GM21447 (cell line): ENCODE data around the gene CROCC2.

Source experiments
- ATAC-seq: cut with Tn5 transposase; IDR thresholded peaks from one replicate; pipeline ENCODE4 v1.9.1; 2021; ENCODE audit not compliant: unreplicated experiment

CROCC2 gene

DNA sequence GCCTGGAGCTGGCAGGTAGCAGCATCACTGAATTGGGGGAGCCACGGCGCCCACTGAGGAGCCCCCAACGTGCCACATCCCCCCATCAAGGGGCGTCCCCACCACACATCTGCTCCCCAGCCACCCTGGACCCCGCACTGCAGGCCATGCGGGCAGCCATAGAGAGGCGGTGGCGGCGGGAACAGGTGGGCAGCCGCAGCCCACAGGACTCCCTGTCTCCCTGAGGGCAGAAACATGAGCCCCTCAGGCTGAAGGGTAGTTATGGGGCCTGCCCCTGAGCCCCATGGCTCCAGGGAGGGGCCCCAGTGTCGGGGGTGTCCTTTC is 26.6 kb downstream of the CROCC2 start:
- no peak for ATAC-seq

DNA sequence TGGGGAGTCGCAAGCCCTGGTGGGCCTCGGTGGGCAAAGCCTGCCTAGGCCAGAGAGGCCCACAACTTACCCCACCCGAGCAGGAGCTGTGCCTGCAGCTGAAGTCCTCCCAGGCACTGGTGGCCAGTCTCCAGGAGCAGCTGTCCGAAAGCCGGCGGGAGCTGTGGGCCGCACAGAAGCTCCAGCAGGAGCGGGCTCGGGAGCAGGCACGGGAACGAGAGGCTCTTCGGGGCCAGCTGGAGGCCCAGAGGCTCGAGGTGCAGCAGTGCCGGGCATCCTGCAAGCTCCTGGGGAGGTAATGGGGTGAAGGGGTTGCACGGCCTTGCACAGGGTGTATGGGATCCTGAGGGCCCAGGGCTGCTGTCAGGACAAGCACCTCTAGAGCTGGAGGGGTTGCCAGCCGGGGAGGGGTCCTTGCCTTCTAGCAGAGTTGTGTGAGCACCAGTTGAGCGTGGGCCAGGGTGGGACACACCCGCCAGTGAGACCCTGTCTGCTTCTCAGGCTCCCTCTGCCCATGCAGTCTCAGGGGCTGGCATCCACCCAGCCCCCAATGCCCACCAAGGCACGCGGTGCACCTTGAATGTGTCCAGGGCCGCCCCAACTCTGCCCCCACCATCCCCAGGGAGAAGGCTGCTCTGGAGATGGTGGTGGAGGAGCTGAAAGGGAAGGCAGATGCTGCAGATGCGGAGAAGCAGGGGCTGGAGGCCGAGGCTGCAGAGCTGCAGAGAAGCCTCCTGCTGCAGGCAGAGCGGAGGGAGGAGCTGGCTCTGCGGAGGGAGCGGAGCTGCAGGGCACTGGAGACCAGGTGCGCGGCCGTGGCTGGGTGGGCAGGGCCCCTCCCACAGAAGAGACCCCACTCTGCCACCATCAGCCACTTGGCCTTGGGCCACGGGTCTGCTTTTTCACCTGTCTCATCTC is 27.2 kb downstream of the CROCC2 start:
- no peak for ATAC-seq

DNA sequence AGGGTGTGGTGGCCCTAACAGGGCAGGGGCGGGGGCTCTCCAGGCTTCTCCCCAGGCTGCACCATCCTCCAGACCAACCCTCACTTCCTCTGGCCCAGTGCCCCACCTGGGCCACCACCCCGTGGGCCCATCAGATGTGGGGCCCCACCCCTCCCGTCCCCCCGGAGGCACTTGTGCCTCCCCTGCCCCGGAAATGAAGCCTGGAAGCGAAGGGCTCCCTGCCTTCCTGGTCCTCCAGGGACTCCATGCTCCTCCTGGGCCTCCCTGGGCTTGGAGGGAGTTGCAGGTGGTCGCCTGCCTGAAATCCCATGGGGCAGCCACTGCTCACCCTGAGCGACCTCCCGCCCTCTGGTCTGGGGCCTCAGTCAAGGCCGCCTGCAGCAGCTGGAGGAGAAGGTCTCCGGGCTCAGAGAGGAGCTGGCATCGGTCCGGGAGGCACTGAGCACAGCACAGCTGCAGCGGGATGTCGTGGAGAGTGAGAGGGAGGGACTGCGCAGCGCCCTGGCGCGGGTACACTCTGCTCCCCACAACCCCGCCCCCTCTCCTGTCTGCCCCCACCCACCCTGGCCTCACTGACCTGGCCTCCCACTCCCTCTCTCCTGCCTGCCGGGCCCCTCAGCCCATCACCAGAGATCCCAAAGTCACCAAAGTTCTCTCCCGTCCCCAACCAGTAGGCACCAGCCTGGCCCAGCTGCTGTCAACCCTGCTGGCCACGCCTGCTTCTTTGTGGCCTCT is 28.0 kb downstream of the CROCC2 start:
- no peak for ATAC-seq

DNA sequence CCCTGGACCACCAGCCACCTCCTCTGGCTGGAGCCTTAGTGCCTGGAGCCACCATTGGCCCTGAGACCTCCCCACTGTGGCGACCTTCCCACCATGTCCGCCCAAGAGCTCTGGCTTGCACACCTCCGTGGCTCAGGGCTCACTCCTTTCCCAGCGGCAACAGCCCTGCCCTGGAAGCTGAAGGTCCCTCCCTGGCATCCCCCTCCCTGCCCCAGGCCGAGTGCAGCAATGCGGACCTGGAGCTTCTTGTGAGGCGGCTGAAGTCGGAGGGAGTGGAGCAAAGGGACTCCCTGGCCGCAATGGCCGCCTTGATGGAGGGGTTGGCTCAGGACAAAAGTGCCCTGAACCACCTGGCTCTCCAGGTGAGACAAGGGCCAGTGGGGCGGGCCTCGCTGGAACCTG is 28.6 kb downstream of the CROCC2 start:
- ATAC-seq: no peak

DNA sequence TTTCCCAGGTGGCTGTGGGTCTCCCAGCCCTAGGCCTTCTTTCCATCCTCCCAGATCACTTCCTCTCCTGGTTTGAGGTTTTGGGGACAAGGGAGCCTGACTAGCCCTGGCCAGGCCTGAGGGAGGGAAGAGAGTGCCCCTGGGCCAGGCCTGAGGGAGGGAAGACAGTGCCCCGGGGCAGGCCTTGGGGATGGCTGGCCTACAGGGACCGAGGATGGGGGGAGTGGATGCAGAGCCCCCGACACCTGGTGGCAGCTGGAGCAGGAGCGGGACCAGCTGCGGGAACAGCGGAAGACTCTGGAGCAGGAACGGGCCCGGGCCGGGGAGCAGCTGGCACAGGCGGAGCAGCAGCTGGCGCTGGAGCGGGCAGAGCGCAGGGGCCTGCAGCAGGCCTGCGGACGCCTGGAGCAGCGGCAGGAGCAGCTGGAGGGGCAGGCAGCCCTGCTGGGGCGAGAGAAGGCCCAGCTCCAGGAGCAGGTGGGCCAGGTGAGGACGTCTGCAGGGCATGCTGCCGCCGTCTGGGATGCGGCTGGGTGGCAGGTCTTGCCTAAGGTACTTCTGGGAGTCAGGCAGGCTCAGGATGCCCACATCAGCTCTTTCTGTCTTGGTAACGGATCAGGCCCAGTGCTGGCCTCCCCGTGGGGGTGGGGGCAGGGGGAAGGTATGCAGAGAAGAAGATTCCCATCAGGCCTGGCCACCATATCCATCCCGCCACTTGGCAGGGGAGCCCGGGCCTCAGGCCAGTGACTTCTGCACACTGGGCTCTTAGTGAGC is 29.2 kb downstream of the CROCC2 start:
- no peak for ATAC-seq

DNA sequence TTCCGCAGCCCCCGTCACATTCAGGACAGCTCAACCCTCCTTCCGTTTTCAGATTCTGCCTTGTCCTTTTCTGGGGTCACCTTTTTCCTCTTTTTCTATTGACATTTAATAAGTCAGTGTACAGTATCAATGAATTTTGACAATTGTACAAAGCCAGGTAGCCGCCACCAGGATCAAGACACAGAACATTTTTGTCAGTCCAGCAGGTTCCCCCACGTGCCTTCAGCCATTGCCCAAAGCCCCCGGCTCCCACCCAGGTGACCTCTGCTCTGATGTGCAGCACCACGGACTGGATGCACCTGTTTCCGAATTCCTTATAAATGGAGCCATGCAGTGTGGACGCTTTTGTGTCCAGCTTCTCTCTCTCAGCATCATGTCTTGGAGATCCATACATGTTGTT is 30.0 kb downstream of the CROCC2 start:
- no peak for ATAC-seq

DNA sequence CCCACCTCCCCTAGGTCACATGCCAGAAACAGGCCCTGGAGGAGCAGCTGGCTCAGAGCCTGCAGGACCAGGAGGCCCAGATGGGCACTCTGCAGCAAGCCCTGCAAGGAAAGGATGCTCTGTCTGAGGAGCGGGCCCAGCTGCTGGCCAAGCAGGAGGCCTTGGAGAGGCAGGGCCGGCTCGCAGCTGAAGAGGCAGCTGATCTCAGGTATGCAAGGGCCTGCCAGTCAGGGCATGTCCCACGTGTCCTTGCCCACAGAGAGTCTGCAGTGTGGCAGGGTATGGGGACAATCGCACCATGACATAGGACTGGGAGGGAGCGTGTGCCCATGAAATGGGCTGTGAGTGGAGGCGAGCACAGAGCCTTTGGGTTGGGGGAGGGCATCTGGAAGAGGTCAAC is 39.9 kb downstream of the CROCC2 start:
- no peak for ATAC-seq

DNA sequence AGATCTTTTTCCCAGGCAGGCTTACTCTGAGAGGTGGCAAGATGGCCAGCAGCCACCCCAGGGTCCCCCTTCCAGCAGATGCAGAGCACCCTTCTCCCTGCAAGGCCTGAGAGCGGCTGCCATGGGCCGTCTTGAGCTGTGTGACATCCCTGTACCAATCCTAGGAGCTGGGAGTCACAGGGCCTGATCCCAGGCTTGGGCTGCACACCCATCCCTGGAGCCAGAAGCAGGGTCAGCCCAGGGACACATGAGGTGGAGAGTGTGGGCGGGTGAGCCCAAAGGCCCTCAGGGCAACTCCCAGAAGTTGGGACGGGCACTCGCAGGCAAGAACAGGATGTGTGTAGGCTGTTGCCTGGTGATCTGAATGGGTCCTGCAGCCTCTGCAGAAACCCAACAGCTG is 40.5 kb downstream of the CROCC2 start:
- no peak for ATAC-seq

DNA sequence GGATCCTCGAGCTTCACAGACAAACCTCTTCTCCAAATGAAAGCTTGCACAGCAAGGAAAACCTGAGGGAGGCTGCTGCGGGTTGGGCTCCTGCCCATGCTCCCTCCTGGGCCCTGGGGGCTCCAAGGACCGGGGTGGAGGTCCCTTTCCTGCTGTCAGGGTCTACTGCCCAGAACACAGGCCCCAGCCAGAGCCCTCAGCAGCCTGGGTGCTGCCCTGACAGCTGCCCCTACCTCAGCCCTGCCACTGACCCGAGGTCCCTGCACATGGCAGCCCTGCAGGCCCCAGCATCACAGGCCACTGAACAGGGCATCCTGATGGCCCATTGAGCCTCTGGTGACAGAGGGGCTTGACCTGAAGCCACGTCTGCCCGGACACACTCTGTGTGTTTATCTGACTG is 41.0 kb downstream of the CROCC2 start:
- ATAC-seq: no peak

DNA sequence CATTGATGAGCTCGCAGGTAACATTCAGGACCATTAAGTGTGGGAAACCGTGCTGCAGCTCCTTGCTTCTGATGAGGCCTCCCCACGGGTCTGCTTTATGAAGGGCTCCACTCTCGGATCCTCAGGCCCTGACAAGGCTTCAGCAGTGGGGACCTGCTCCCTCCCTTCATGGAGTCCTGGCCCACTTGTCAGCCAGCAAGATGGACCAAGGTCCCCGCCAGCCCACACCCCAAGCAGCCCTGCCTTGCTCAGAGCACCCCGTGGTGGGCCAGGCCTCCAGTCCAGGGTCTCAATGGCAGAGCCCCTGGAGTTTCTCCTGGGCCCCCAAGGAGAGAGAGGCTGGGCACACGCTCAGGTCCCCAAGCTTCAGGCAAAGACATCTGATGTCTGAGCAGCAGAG is 41.5 kb downstream of the CROCC2 start:
- no peak for ATAC-seq

DNA sequence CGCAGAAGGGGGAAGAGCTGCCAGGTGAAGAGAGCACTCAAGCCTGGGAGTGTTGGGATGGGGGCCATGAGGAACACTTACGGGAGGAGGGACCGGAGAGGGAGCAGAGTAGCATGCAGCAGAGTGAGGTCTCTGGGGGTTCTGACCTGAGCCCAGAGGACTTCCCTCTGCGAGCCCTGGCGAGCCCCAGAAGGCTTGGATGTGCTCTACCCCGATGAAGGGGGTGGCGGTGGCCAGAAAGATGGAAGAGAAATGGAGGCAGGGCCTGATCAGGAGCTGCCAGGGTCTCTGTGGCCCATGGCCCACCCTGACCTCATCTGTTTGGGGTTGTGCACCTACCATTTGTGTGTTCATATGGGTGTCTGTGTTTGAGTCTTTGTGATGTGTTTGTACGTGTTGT is 42.0 kb downstream of the CROCC2 start:
- ATAC-seq: no peak

DNA sequence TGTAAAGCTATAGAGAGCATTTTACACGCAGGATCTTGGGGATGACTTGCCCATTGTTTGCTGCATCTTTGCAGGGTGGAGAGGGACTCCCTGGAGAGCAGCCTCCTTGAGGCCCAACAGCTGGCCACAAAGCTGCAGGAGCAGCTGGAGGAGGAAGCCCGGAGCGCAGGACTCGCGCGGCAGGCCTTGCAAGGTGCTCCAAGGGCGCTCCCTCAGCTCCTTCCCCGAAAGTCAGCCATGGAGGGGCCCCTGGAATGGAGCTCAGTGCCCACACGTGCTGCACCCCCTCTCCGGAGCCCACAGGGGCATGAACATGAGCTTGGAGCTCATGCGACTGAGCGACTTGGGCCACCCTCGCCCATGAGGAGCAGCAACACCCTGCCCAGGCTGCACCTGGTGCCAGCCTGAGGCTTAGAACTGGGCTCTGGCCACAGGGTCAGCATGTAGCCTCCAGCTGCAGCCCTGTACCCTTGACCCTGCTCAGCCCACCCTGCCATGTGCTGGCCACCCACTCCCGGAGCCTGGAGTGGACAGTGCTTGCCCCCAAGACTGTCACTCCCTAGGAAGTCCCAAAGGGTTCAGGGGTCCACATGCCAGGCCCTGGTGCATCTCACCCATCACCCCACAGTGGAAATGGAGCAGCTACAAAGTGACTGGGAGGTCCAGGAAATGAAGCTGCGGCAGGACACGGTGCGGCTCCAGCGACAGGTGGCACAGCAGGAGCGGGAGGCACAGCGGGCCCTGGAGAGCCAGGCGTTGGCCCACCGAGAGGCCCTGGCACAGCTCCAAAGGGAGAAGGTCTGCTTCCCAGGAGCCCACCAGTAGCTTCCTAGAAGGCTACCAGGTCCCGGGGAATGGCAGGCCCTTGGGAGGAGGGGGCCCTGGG is 43.0 kb downstream of the CROCC2 start:
- ATAC-seq: no peak

DNA sequence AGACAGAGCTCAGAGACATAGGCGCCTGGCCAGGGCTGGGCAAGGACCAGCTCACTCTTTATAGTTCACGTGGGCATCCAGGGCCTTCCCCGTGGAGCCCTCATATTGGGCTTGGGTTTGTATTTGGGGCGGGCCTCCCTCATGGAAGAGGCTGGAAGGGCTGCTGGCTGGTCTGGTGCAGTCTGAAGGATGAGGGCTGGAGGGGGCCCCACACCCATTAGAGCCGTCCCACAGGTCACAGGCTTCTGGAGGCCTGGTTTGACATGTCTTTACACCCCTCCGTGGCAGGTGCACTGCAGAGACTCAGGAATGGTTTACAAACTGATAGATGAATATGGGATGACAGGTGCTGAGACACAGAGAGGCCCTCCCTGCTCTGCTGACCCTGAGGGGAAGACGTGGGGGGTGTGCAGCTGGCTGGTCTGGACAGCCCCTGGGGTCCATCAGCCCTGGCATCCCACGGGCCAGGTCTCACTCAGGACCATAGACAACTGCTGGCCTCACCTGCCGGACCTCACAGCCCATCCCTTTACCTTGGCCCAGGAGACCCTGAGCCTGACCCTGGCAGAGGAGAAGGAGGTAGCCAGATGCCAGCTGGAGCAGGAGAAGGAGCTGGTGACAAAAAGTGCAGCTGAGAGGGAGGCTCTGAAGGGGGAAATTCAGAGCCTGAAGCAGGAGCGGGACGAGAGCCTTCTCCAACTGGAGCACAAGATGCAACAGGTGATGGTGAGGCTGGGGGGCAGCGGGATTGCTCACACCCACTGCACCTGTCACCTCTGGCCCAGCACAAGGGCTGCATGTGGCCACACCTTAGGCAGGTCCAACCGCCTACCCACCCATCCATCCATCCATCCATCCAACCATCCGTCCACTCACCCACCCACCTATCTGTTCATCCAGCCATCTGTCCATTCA is 43.9 kb downstream of the CROCC2 start:
- ATAC-seq: no peak

DNA sequence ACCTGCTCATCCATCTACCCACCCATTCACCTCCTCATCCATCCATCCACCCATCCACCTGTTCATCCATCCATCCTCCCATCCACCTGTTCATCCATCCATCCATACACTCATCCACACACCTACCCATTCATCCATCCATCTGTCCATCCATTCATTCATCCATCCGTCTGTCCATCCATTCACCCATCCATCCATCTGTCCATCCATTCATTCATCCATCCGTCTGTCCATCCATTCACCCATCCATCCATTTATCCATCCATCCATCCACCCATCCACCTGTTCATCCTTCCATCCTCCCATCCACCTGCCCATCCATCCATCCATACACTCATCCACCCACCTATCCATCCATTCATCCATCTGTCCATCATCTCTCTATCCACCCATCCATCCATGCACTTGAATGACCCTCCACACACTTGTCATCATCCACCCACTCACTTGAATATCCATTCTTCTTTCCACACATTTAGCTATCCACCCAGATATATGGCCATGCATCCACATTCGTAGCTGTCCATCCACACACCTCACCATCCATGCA is 45.0 kb downstream of the CROCC2 start:
- ATAC-seq: no peak

DNA sequence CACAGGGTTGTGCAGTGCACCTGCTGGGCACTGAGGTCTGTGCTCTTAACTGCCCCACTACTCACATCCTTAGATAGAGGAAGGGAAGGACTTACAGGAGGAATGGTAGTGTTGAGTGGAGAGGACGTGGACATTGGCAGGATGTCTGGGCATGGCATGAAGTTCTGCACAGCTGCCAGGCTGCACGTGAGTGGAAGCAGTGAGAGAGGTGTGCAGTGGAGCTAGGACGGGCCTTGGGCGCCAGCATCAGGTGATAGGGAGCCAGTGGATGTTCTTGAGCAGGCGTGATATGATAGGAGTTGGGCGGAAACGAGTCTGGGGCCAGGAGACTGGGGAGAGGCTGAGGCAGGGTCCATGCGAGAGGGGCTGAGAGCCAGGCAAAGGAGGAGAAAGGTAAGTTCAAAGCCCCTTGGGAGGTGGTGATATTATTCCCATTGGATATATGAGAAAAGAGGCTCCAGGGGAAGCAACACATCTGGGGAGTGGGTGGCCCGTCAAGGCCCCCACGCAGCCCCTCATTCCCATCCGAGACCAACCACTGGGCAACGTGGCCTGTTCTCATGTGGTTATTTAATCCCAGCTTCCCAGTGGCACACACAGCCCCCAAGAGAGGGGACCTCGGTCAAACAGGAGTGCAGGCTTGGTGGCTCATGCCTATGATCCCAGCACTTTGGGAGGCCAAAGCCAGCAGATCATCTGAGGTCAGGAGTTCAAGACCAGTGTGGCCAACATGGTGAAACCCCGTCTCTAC is 46.5 kb downstream of the CROCC2 start:
- no peak for ATAC-seq

DNA sequence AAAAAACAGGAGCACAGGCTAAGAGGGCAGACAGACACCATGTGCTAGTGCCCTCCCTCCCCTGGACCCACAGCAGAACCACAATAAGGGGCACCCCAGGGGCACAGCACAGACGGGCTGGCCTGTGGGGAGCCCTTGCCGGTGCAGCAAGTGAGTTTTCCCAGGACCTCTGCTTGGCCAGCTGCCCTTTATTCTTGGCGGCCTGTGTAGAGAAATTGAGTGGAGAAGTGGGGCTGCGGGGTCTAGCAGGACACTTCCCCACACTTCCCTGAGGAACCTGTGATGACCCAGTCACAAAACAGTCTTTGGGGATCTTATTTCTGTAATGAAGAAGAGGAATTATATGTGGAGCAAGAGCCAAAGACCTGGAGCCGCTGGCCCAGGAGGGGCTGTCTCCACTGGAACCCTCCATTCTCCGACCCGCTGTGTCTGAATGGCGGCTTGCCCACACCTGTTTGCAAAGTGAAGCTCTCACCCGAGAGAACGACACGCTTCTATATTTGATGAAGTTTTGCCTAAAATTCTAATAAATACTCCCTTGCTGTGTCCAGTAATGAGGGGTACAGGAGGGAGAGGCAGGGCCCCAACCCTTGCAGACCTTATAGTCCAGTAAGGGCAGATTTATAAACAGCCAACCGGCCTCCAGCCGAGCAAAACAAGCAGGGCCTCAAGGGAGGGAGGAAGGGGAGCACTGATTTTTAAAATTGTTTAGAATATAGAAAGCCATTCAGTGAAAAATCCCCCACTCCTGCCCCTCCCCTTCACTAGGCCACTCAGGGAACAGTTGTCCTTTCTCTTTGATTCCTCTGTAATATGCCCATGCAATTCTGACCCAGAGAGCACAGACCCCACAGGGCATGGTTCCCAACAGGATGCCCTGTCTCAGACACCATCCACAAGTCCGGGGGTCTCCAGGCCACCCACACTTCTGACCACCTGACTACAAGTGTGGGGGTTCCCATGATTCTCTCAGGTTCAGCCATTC is 47.6 kb downstream of the CROCC2 start:
- ATAC-seq: no peak

DNA sequence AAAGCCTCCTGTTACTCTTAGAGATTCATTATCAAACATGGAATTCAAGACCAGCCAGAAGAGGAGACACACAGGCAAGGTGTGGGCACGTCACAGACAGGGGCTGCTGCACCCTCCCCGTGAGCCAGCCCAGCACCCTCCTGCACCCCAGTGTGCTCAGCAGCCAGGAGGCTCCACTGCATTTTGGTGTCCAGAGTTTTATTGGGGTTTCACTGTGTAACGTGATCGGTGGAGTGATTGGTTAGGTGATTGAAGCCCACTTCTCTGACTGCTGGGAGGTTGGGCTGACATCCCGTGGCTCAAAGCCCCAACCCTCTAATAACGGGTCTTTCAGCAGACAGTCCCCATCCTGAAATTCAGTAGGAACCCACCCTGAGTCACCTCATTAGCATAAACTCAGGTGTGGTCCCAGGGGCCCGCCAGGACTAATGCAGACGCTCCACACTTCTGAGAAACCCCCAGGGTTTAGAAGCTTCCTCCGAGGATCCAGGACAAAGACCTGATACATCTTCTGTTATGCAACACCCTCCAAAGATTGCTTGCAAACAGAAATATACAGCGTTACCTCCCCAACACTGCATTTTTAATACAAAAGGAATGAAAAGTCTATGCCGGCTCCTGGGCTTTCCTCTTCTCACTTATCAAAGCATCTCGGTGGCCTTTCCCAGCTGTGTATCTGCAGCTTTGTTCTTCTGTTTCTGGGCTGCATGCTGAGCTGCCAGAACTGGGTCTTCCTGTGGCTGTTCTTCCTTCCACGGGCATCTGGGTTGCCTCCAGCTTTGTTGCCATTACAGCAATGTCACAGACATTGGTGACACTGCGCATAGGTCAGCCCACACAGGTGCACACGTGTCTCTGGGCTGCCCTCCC is 48.5 kb downstream of the CROCC2 start:
- no peak for ATAC-seq
